BJ (cell line): Measurements from ENCODE around the gene DCAF5. TPM values are rescaled to one million over a fixed set of nuclear protein-coding genes. Genes with fewer than 3 reads are reported as not detected.

ENCODE experiments used
- CTCF ChIA-PET: fragments of 350-600 bp; formaldehyde crosslinking; extraction: SDS; loops from one replicate; lab custom pipeline; 2021; ENCODE audit warnings: antibody characterized with exemption, inconsistent platforms; lab: Yijun Ruan, JAX
- POLR2A ChIA-PET: fragments of 300-600 bp; sonication (Branson Sonifier 250); formaldehyde crosslinking; extraction: SDS; loops from one replicate; lab custom pipeline; 2021; ENCODE audit warnings: antibody characterized with exemption; lab: Charles Lee
- DNase-seq: peaks from one replicate; pipeline ENCODE4 v3.0.0-alpha.2; 2011; ENCODE audit warnings: low read depth
- H3K27me3 ChIP-seq: 2 replicates; pipeline ENCODE4 v1.6.0; 2011; ENCODE audit warnings: low read length; ENCODE audit not compliant: control insufficient read depth, insufficient read depth
- H3K36me3 ChIP-seq: 2 replicates; pipeline ENCODE4 v1.5.1; 2011; ENCODE audit warnings: low read length; ENCODE audit not compliant: control insufficient read depth, insufficient read depth
- H3K4me3 ChIP-seq: 2 replicates; pipeline ENCODE4 v1.5.1; 2011; ENCODE audit warnings: low read depth, mild to moderate bottlenecking, control low read depth, low read length
- CTCF ChIP-seq: IDR thresholded peaks from 2 replicates; pipeline ENCODE4 v1.5.1; 2011; ENCODE audit warnings: low read depth, mild to moderate bottlenecking, control low read depth, inconsistent platforms, low read length, moderate library complexity; ENCODE audit not compliant: insufficient read depth
- polyA plus RNA-seq: library from polyadenylated mRNA; depleted of rRNA; stranded (reverse); fragments of >200 nt; gene quantifications from 2 replicates; pipeline ENCODE4 v1.2.3, GENCODE V29; 2011

DCAF5 gene
- polyA plus RNA-seq, 1 experiment: 42.0 TPM

DNA sequence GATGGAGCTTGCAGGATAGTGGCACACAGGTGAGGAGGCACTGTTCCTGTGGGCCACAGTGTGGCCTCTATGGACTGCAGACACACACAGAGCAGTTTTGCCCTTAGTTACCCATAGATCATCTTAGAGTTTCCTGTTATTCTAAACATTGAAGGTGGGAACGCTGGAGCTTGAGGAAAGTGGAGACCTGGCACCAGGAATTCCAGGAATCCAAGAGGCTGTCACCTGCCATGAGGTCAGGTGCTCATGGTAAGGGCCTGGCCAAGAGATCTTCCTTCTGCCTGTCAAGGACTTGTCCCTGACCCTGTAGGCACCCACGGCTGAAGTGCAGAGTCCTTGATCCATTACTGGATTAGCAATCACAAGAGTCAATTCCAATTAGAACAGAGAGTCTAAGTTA is 108.6 kb downstream of the DCAF5 start:
- no peak for DNase-seq
- ChIA-PET POLR2A (no interaction called here), CTCF (interaction anchor here (3.0 kb wide), 1 partner anchor 46 kb away, joined by 9 read pairs; no protein-coding TSS in a partner anchor)
- Histone ChIP-seq H3K27me3 (no peaks in the 10 kb centered on the region), H3K4me3 (no peak overlapping the region), H3K36me3 (no peaks in the 10 kb centered on the region)
- TF ChIP-seq CTCF: no peak

GRCh38 chr14:69043596-69044260 is 109.2 kb downstream of the DCAF5 start:
- no peak for DNase-seq
- H3K27me3 ChIP-seq: no peaks in the 10 kb centered on the region
- TF ChIP-seq CTCF: no peak
- POLR2A ChIA-PET: interaction anchor here (0.5 to 0.6 kb wide), 2 partner anchors 9 to 74 kb away, joined by 3 to 4 read pairs; no protein-coding TSS in a partner anchor
- H3K36me3 ChIP-seq: no peaks in the 10 kb centered on the region
- no peak overlapping the region for H3K4me3 ChIP-seq
- CTCF ChIA-PET: interaction anchor here (1.0 to 3.0 kb wide), 2 partner anchors 41 to 46 kb away, joined by 4 to 9 read pairs; no protein-coding TSS in a partner anchor

DNA sequence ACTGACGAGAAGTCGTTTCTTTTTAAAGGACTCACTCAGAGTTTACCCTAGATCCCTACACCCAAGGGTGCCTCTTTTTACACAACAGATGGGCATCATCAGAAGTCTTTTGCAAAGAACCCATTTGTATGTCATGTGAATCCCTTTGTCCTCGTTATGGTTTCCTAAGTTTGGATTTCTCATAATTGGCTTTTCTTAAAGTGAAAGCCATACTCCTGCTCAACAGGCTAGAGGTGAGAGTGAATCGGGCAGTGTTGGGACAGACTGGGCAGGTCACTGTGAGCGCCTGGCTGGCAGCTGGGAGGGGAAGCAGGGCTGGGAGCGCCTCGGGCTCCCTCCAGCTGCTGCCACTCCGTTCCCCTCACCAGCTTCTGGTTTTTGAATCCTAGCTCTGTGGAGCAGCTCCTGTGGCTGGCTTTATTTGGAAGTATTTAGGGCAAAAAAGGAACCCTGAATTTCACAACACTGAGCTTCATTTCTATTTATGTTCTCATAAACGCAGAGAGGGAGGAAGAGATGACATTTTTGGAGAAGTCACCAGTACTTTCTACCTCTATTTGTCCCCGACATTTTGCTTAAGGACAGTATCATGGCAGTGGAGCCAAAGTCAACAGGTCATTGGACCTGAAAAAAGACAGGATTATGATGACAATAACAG is 110.0 kb downstream of the DCAF5 start:
- no peaks in the 10 kb centered on the region for H3K27me3 ChIP-seq
- no peaks in the 10 kb centered on the region for H3K36me3 ChIP-seq
- TF ChIP-seq CTCF: no peak
- CTCF ChIA-PET: interaction anchor here (1.0 to 3.0 kb wide), 2 partner anchors 40 to 47 kb away, joined by 4 to 9 read pairs; no protein-coding TSS in a partner anchor
- no peak for DNase-seq
- H3K4me3 ChIP-seq: no peak overlapping the region
- POLR2A ChIA-PET: interaction anchor here (0.5 to 0.6 kb wide), 2 partner anchors 10 to 73 kb away, joined by 3 to 4 read pairs; no protein-coding TSS in a partner anchor

DNA sequence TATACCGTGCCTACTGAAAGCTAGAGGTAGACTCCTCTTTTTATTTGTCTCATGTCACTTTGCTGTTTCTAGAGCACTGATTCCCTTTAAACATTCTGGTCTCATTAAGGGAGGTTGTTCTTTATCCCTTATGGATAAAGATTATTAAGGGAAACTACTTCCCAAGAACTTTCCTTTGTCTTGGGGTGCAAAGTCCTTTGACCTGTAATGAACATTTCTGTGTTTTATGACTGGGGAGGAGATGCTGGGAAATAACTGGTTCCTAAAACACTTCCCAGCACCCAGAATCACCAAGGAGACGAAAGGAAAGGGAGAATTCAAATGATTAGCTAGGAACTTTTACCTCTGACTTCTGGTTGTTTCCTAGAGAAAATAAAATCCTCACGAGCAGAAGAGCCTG is 110.6 kb downstream of the DCAF5 start:
- no peak for DNase-seq
- ChIA-PET POLR2A (no interaction called here), CTCF (no interaction called here)
- TF ChIP-seq CTCF: no peak
- Histone ChIP-seq H3K4me3 (no peak overlapping the region), H3K36me3 (no peaks in the 10 kb centered on the region), H3K27me3 (no peaks in the 10 kb centered on the region)

DNA sequence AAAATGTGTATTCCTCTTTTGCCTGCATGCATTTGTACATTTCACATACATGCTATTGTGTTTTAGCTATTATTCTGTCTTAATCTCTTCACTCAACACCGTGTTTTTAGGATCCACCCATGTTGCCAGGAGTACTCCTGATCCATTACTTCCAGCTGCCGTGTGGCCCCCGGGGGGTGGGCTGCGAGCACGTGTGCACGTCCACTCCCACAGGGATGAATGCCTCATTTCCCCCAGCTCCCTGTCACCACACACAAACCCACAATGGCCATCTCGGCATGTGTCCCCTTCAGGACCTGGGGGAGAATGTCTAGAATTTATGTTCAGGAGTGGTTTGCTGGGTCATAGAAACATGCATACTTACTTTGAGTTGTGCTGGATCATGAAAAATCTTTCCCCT is 111.1 kb downstream of the DCAF5 start:
- POLR2A ChIA-PET: no interaction called here

More for the DNA sequence above, 111.1 kb downstream of the DCAF5 start:
- TF ChIP-seq CTCF: no peak
- Histone ChIP-seq H3K36me3 (no peaks in the 10 kb centered on the region), H3K4me3 (no peak overlapping the region), H3K27me3 (no peaks in the 10 kb centered on the region)
- CTCF ChIA-PET: no interaction called here
- no peak for DNase-seq
